ENCODE results near the gene KLHL25. TPM values are rescaled to one million over a fixed set of nuclear protein-coding genes. Genes with fewer than 3 reads are reported as not detected.

KLHL25 gene
- total and polyA plus RNA-seq, 2 of the 8 experiments (the other 6 are each of a cell fraction or from before 2014, with no cell fraction given) = 16.5 to 22.0 TPM

- DNase-seq (ENCODE audit: low read depth in 1 of 2, low spot score in 2 of 2) = no peak
- Histone ChIP-seq H2AK5ac (ENCODE audit: low read depth, low read length) (no peak overlapping the region), H3K18ac (ENCODE audit: extremely low read depth, low read length) (no peak overlapping the region), H3K36me3 (ENCODE audit: control insufficient read depth in 2 of 4, insufficient read depth in 4 of 4, low read length in 3 of 4) (no peaks in the 10 kb centered on the region), H2BK120ac (replicated peaks; ENCODE audit: low read depth, low read length) (no peak overlapping the region), H4K91ac (replicated peaks; ENCODE audit: insufficient read length, low read length) (no peak overlapping the region), H3K4me1 (replicated peaks in 1 of 4; ENCODE audit: control insufficient read depth in 3 of 4, insufficient read depth in 4 of 4, low read length in 3 of 4) (peaks cover 5 to 32% (median 21%) of the 10 kb centered on the region in 4 experiments), H3K4me2 (ENCODE audit: insufficient read depth in 1 of 2, low read depth in 2 of 2, low read length in 2 of 2) (no peak overlapping the region), H3K79me1 (ENCODE audit: low read depth, low read length) (peaks cover 38% of the 10 kb centered on the region), H3K79me2 (ENCODE audit: control insufficient read depth in 1 of 2, insufficient read depth in 2 of 2, low read length in 2 of 2) (peaks cover 26 to 90% of the 10 kb centered on the region in 2 experiments), H3K56ac (replicated peaks; ENCODE audit: insufficient read length, low read depth, low read length) (no peak overlapping the region), H3K14ac (ENCODE audit: insufficient read length) (no peak overlapping the region), H4K8ac (ENCODE audit: extremely low read depth, insufficient read depth, low read length) (no peak overlapping the region), H2BK5ac (ENCODE audit: low read depth, low read length) (no peak overlapping the region), H4K5ac (ENCODE audit: insufficient read length, low read depth, low read length) (no peak overlapping the region), H3K4ac (replicated peaks; ENCODE audit: insufficient read length, low read depth, low read length) (no peak overlapping the region), H2AFZ (ENCODE audit: low read length) (no peak overlapping the region), H3K27me3 (replicated peaks in 1 of 4; ENCODE audit: control insufficient read depth in 3 of 4, extremely low read depth in 1 of 4, insufficient read depth in 3 of 4, low read length in 3 of 4) (no peaks in the 10 kb centered on the region), H3K9ac (replicated peaks in 1 of 4; ENCODE audit: extremely low read depth in 1 of 4, low read depth in 3 of 4, low read length in 3 of 4) (no peak overlapping the region), H3K9me3 (ENCODE audit: insufficient read depth in 2 of 2, low read depth in 1 of 2, low read length in 1 of 2) (no peaks in the 10 kb centered on the region), H3K4me3 (ENCODE audit: extremely low read depth in 1 of 4, insufficient read depth in 2 of 4, low read depth in 3 of 4, low read length in 4 of 4) (no peak overlapping the region), H4K20me1 (replicated peaks in 1 of 2; ENCODE audit: control insufficient read depth in 1 of 2, insufficient read depth in 2 of 2, low read length in 2 of 2) (peaks cover 23 to 34% of the 10 kb centered on the region in 2 experiments), H3K27ac (ENCODE audit: low read depth, low read length) (no peak overlapping the region), H2BK12ac (ENCODE audit: low read depth, low read length) (no peak overlapping the region), H2BK15ac (ENCODE audit: low read length) (no peak overlapping the region), H2BK20ac (ENCODE audit: low read length) (no peak overlapping the region), H3K23ac (ENCODE audit: insufficient read length) (no peak overlapping the region), H3K23me2 (ENCODE audit: low read depth, low read length) (peaks cover 10% of the 10 kb centered on the region; the same call in 1 of the 2 replicates)
- no peak for FAIRE-seq
- TF ChIP-seq JUND (IDR thresholded peaks at IDR 0.05; ENCODE audit: low read length) (no peak), ATF3 (IDR thresholded peaks at IDR 0.05; ENCODE audit: insufficient read depth, low read depth, low read length) (no peak), EP300 (IDR thresholded peaks at IDR 0.05; ENCODE audit: borderline replicate concordance in 1 of 2, low read depth in 2 of 2, low read length in 2 of 2) (no peak), GTF2F1 (IDR thresholded peaks at IDR 0.05; ENCODE audit: borderline replicate concordance, low read depth, low read length) (no peak), CEBPB (IDR thresholded peaks at IDR 0.05; ENCODE audit: low read depth, low read length) (no peak), NRF1 (IDR thresholded peaks at IDR 0.05; ENCODE audit: low read depth, low read length) (no peak), CREB1 (IDR thresholded peaks at IDR 0.05) (no peak), RFX5 (IDR thresholded peaks at IDR 0.05; ENCODE audit: borderline replicate concordance, low read depth, low read length) (no peak), SP1 (IDR thresholded peaks at IDR 0.05; ENCODE audit: low read depth, low read length) (no peak), SP2 (IDR thresholded peaks at IDR 0.05; ENCODE audit: low read length) (no peak), USF2 (IDR thresholded peaks at IDR 0.05; ENCODE audit: low read length) (no peak), BCL11A (IDR thresholded peaks at IDR 0.05; ENCODE audit: low read depth in 2 of 2, low read length in 2 of 2) (no peak), SIN3A (conservative IDR thresholded peaks at IDR 0.05 in 1 of 2, IDR thresholded peaks at IDR 0.05 in 1 of 2; ENCODE audit: low read depth in 1 of 2, low read length in 2 of 2) (no peak)
- POLR2A ChIA-PET (ENCODE audit: partially characterized antibody) = interaction anchor here (1.1 kb wide), 1 partner anchor 14 kb away, joined by 4 read pairs; no protein-coding TSS in a partner anchor
- CTCF ChIA-PET (ENCODE audit: partially characterized antibody) = interaction anchor here (1.6 to 4.6 kb wide), 7 partner anchors 11 to 69 kb away, joined by 4 to 34 read pairs (median 8); no protein-coding TSS in a partner anchor
- 86% methylated on average over 7 of the region's 7 CpGs; no CpG with 5 or more reads in 1 of the 2 experiments for WGBS, 2 experiments (ENCODE audit: extremely low coverage in 1 of 2, insufficient coverage in 1 of 2, insufficient read length in 1 of 2, insufficient replicate concordance in 2 of 2, low coverage in 1 of 2, low lambda C conversion rate in 2 of 2, missing lambda C conversion rate in 1 of 2)
Observed at GRCh38 chr15:85789496-85789875, 5.2 kb downstream of the KLHL25 start.
